Gastroesophageal sphincter (tissue), 4 donors: ENCODE data around the gene SLC25A10. TPM values are rescaled to one million over a fixed set of nuclear protein-coding genes. Genes with fewer than 3 reads are reported as not detected.

Experiments used
- ATAC-seq: fragments of 150-250 bp; one replicate; pipeline ENCODE4 v1.9.1; 2016; ENCODE audit warnings: mild to moderate bottlenecking, moderate library complexity
- H3K27ac ChIP-seq, 4 donors: fragments of 200-600 bp; sonication (generic) in 3 of 4; 1 replicate in 3 of 4; 2 replicates in 1 of 4; pipeline ENCODE4 v1.5.1; 2016 to 2019
- H3K27me3 ChIP-seq: fragments of 200-600 bp; sonication (generic); one replicate; pipeline ENCODE4 v1.5.1; 2019
- H3K36me3 ChIP-seq, 2 donors: fragments of 200-600 bp; sonication (generic); one replicate each; pipeline ENCODE4 v1.5.1; 2019; ENCODE audit warnings: control low read depth in 1 of 2
- H3K4me1 ChIP-seq, 3 donors: fragments of 200-600 bp; sonication (generic); 1 replicate in 2 of 3; 2 replicates in 1 of 3; pipeline ENCODE4 v1.5.1; 2016 to 2019; ENCODE audit warnings: control low read depth in 2 of 3
- H3K4me3 ChIP-seq, 2 donors: fragments of 200-600 bp; sonication (generic); one replicate each; pipeline ENCODE4 v1.5.1; 2019; ENCODE audit warnings: mild to moderate bottlenecking in 1 of 2, moderate library complexity in 1 of 2
- H3K9me3 ChIP-seq, 3 donors: fragments of 200-600 bp; sonication (generic); one replicate each; pipeline ENCODE4 v1.5.1; 2017 to 2019; ENCODE audit warnings: control low read depth in 2 of 3
- EP300 ChIP-seq: sonication (generic); formaldehyde crosslinking; IDR thresholded peaks from one replicate; pipeline ENCODE4 v1.6.1; 2017; ENCODE audit warnings: antibody characterized with exemption, mild to moderate bottlenecking
- POLR2A ChIP-seq, 2 donors: fragments of 450-650 bp; IDR thresholded peaks; one replicate each; pipeline ENCODE4 v1.6.1; 2017; ENCODE audit warnings: antibody characterized with exemption in 2 of 2, mild to moderate bottlenecking in 2 of 2, moderate library complexity in 1 of 2
- POLR2AphosphoS5 ChIP-seq: sonication (generic); formaldehyde crosslinking; IDR thresholded peaks from one replicate; pipeline ENCODE4 v1.6.1; 2017; ENCODE audit warnings: antibody characterized with exemption
- WGBS, 2 donors: methylation state at CpG; one replicate each; pipeline ENCODE4 v1.1.5; 2018; ENCODE audit warnings: low coverage in 1 of 2; 5-methylcytosine and 5-hydroxymethylcytosine counted together
- total RNA-seq, 4 donors: library from RNA; depleted of rRNA; stranded (reverse); fragments of >200 nt; gene quantifications; one replicate each; pipeline ENCODE4 v1.1.0, GENCODE V29; 2016
- TF ChIP-seq, protein P1 (sequence below), 4 experiments: fragments of 200-600 bp in 2 of 4; fragments of 450-650 bp in 2 of 4; sonication (generic) in 1 of 4; IDR thresholded peaks; one replicate each; pipeline ENCODE4 v1.5.1; 2017 to 2019; ENCODE audit warnings: antibody characterized with exemption in 4 of 4, mild to moderate bottlenecking in 2 of 4, moderate library complexity in 2 of 4

SLC25A10 gene
- total RNA-seq, 4 donors from 2014 or later: 3.0 to 8.8 (median 5.0) TPM

- no peak overlapping the region for H3K27ac ChIP-seq
- H3K36me3 ChIP-seq: peaks cover 0 to 25% of the 10 kb centered on the region in 2 donors
- H3K9me3 ChIP-seq: no peaks in the 10 kb centered on the region
- no CpG with 5 or more reads among the region's 32 CpGs for WGBS, 2 donors
- peaks cover 0 to 37% (median 26%) of the 10 kb centered on the region in 3 donors for H3K4me1 ChIP-seq
- TF ChIP-seq, protein P1, sequence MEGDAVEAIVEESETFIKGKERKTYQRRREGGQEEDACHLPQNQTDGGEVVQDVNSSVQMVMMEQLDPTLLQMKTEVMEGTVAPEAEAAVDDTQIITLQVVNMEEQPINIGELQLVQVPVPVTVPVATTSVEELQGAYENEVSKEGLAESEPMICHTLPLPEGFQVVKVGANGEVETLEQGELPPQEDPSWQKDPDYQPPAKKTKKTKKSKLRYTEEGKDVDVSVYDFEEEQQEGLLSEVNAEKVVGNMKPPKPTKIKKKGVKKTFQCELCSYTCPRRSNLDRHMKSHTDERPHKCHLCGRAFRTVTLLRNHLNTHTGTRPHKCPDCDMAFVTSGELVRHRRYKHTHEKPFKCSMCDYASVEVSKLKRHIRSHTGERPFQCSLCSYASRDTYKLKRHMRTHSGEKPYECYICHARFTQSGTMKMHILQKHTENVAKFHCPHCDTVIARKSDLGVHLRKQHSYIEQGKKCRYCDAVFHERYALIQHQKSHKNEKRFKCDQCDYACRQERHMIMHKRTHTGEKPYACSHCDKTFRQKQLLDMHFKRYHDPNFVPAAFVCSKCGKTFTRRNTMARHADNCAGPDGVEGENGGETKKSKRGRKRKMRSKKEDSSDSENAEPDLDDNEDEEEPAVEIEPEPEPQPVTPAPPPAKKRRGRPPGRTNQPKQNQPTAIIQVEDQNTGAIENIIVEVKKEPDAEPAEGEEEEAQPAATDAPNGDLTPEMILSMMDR (IDR thresholded peaks at IDR 0.05): no peak
- no peak for TF ChIP-seq EP300
- TF ChIP-seq POLR2A (IDR thresholded peaks at IDR 0.05): no peak
- no peak for TF ChIP-seq POLR2AphosphoS5
- ATAC-seq: no peak
- no peaks in the 10 kb centered on the region for H3K27me3 ChIP-seq
- H3K4me3 ChIP-seq: no peak overlapping the region
Measured at GRCh38 chr17:81715107-81715871, 3.2 kb downstream of the SLC25A10 start.

GRCh38 chr17:81715872-81716673 lies 4.0 kb downstream of the SLC25A10 start:
- WGBS, 2 donors: no CpG with 5 or more reads among the region's 43 CpGs
- no peak for ATAC-seq
- H3K4me1 ChIP-seq: peaks cover 0 to 29% (median 18%) of the 10 kb centered on the region in 3 donors
- peaks cover 0 to 25% of the 10 kb centered on the region in 2 donors for H3K36me3 ChIP-seq
- no peak for TF ChIP-seq POLR2A (IDR thresholded peaks at IDR 0.05)
- TF ChIP-seq EP300: no peak
- TF ChIP-seq, protein P1 (IDR thresholded peaks at IDR 0.05): no peak
- no peak for TF ChIP-seq POLR2AphosphoS5
- H3K27ac ChIP-seq: no peak overlapping the region
- no peak overlapping the region for H3K4me3 ChIP-seq
- no peaks in the 10 kb centered on the region for H3K27me3 ChIP-seq
- no peaks in the 10 kb centered on the region for H3K9me3 ChIP-seq

GRCh38 chr17:81716674-81716996 lies 4.6 kb downstream of the SLC25A10 start:
- Histone ChIP-seq H3K27me3 (no peaks in the 10 kb centered on the region), H3K36me3 (peaks cover 0 to 25% of the 10 kb centered on the region in 2 donors), H3K27ac (no peak overlapping the region), H3K9me3 (no peaks in the 10 kb centered on the region), H3K4me1 (peaks cover 0 to 23% (median 14%) of the 10 kb centered on the region in 3 donors), H3K4me3 (no peak overlapping the region)
- TF ChIP-seq POLR2AphosphoS5 (no peak), POLR2A (IDR thresholded peaks at IDR 0.05) (no peak), EP300 (no peak)
- TF ChIP-seq, protein P1 (IDR thresholded peaks at IDR 0.05): no peak
- no peak for ATAC-seq
- no CpG with 5 or more reads among the region's 12 CpGs for WGBS, 2 donors

DNA sequence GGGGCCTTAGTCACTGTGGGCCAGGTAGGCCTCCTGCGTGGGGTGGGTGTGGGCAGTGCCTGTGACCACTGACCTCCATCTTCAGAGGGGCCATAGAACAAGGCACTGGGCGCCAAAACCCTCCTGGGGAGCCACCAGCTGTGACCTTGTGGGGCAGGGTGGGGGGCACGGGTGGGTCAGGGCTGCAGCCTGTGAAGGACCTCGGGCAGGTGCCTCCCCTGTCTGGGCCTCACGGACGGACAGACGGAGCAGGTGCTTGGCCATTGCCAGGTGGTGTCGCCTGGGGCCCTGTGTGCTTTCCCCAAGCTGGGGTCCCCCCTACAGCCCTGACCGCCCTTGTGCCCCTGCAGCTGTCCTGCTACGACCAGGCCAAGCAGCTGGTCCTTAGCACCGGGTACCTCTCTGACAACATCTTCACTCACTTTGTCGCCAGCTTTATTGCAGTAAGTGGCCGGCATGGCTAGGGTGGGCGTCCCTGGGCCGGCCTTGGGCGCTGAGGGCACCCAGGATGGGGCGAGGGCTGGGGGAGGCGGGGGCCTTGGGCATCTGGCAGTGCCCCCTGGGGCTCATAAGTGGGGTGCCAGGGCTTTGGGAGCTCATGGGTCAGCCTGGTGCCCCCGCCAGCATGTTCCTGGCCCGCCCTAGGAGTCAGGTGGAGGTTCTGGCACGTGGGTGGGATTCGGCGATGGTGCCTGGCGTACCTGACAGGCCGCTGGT lies 5.1 kb downstream of the SLC25A10 start:
- Histone ChIP-seq H3K4me1 (peaks cover 0 to 24% (median 14%) of the 10 kb centered on the region in 3 donors), H3K9me3 (no peaks in the 10 kb centered on the region), H3K36me3 (peaks cover 0 to 25% of the 10 kb centered on the region in 2 donors), H3K4me3 (no peak overlapping the region), H3K27ac (no peak overlapping the region), H3K27me3 (peaks cover 4% of the 10 kb centered on the region)
- 60% methylated on average over 1 of the region's 25 CpGs; no CpG with 5 or more reads in 1 of the 2 donors for WGBS, 2 donors
- no peak for ATAC-seq
- TF ChIP-seq POLR2A (IDR thresholded peaks at IDR 0.05) (no peak), EP300 (no peak)
- TF ChIP-seq, protein P1 (IDR thresholded peaks at IDR 0.05): no peak
